ENCODE data around the gene NALCN.

Gene NALCN

DNA sequence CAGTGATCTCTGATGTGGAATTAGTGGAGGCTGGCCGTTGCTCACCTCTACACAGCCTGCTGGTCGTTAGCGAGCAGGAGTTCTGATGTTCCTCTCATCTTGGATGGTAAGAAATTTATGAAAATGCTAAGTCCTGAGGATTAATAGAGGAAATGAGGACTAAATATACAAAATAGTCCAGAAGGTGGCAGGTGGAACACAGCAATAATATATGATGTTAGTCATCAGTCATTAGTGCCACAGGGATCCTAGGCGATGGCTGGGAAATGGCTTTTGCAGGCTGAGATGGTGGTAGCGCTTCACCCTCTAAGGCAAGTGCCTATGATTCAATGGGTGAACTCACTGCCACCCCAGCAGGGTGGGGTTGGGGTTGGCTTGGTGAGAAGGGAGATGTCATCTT is 403.1 kb downstream of the NALCN start:
- no peak for DNase-seq

DNA sequence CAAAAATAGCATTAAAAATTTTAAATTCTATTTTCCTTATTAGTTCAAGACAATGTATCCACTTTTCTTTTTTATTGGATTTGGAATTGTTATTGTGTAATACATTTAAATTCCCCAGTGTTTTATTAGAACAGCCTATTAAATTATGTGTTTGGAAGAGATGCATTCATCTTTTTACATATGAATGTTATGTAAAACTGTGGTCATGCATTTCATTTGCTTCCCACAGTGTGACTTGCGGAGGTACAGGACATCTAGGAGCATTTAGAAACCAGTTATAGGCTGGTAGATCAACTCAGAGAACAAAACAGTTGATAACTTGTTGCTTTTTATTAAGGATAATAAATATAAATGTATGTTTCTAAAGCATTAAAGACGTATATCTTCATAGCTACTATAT is 406.2 kb downstream of the NALCN start:
- no peak for DNase-seq

DNA sequence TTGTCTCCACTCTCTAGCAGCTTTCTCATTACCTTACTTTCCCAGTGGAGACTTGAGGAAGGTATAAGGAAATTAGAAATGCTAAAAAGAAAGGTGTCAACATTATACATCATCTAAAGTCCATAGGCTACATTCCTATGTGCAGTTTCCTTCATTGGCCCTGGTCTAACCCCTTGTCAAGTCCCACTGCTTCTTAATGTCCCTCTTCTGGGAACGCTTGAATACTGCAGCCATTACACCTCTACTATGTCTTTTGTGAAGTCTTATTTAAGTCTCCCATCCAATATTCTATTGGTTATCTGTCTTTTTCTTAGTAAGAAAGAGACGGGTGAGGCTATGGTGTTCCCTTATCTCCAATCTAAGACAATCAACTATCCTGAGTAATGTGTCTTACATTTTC is 409.1 kb downstream of the NALCN start:
- DNase-seq: no peak
